ENCODE measurements around the gene HSPA1B.

The HSPA1B gene

DNA sequence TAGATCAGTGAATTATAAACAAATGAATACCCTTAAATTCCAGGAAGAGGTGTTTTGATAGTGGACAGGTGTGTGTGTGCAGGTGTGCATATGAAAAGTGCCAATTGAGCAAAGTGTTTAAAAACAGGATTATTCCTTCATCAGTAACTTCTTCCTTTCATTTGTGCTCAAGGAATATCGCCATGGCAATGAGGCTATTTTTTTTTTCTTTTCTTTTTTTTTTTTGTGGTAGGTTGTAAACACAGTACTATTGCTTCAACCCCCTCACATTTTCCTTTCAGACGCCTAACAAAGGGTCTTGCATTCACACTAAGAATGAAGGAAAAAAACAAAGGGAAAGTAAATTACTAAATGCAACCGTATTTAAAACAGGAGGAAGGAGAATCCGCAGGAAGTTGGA is 2.0 kb upstream of the HSPA1B start:
- TF ChIP-seq TAF1 (IDR thresholded peaks at IDR 0.05; ENCODE audit: borderline replicate concordance, insufficient read depth, low read length) (no peak), REST (IDR thresholded peaks at IDR 0.05; ENCODE audit: insufficient read depth in 1 of 2, low read depth in 2 of 2, low read length in 2 of 2) (no peak), POLR2AphosphoS5 (IDR thresholded peaks at IDR 0.05; ENCODE audit: low read depth, low read length) (no peak), SIN3A (IDR thresholded peaks at IDR 0.05; ENCODE audit: borderline replicate concordance, insufficient read depth, low read length) (no peak), FOXP2 (optimal IDR thresholded peaks at IDR 0.05; ENCODE audit: borderline replicate concordance, extremely low read depth, extremely low read length, insufficient read depth) (no peak)

GRCh38 chr6:31826793-31827285 is 699 bp upstream of the HSPA1B start:
- no peak for TF ChIP-seq SIN3A (IDR thresholded peaks at IDR 0.05; ENCODE audit: borderline replicate concordance, insufficient read depth, low read length)
- no peak for TF ChIP-seq FOXP2 (optimal IDR thresholded peaks at IDR 0.05; ENCODE audit: borderline replicate concordance, extremely low read depth, extremely low read length, insufficient read depth)
- no peak for TF ChIP-seq REST (IDR thresholded peaks at IDR 0.05; ENCODE audit: insufficient read depth in 1 of 2, low read depth in 2 of 2, low read length in 2 of 2)
- TF ChIP-seq POLR2AphosphoS5 (IDR thresholded peaks at IDR 0.05; ENCODE audit: low read depth, low read length) = peak; percentile 25; the same call in 1 of the 2 replicates
- peak; percentile 55; the same call in 1 of the 2 replicates for TF ChIP-seq TAF1 (IDR thresholded peaks at IDR 0.05; ENCODE audit: borderline replicate concordance, insufficient read depth, low read length)

GRCh38 chr6:31829633-31830283 is 2.2 kb downstream of the HSPA1B start:
- TF ChIP-seq SIN3A (IDR thresholded peaks at IDR 0.05; ENCODE audit: borderline replicate concordance, insufficient read depth, low read length) (no peak), FOXP2 (optimal IDR thresholded peaks at IDR 0.05; ENCODE audit: borderline replicate concordance, extremely low read depth, extremely low read length, insufficient read depth) (no peak), REST (IDR thresholded peaks at IDR 0.05; ENCODE audit: insufficient read depth in 1 of 2, low read depth in 2 of 2, low read length in 2 of 2) (no peak), TAF1 (IDR thresholded peaks at IDR 0.05; ENCODE audit: borderline replicate concordance, insufficient read depth, low read length) (no peak), POLR2AphosphoS5 (IDR thresholded peaks at IDR 0.05; ENCODE audit: low read depth, low read length) (no peak)

GRCh38 chr6:31830886-31831335 is 3.4 kb downstream of the HSPA1B start:
- TF ChIP-seq FOXP2 (optimal IDR thresholded peaks at IDR 0.05; ENCODE audit: borderline replicate concordance, extremely low read depth, extremely low read length, insufficient read depth) (no peak), SIN3A (IDR thresholded peaks at IDR 0.05; ENCODE audit: borderline replicate concordance, insufficient read depth, low read length) (no peak; the same call in 1 of the 2 replicates), TAF1 (IDR thresholded peaks at IDR 0.05; ENCODE audit: borderline replicate concordance, insufficient read depth, low read length) (no peak), POLR2AphosphoS5 (IDR thresholded peaks at IDR 0.05; ENCODE audit: low read depth, low read length) (no peak), REST (IDR thresholded peaks at IDR 0.05; ENCODE audit: insufficient read depth in 1 of 2, low read depth in 2 of 2, low read length in 2 of 2) (no peak)
